HCT116 (cell line): Measurements from ENCODE around the gene SDK2. TPM values are rescaled to one million over a fixed set of nuclear protein-coding genes. Genes with fewer than 3 reads are reported as not detected.

Source experiments
- ATAC-seq: fragments of 200-7000 bp; cut with Tn5 transposase; 2 replicates; pipeline ENCODE4 v1.9.1; 2020; ENCODE audit warnings: mild to moderate bottlenecking, moderate library complexity
- BruUV-seq: library from RNA; stranded (reverse); fragments of 400-500 nt; replicated peaks from 2 replicates; lab custom pipeline; 2021; lab: Mats Ljungman, UMichigan
- CTCF ChIA-PET: fragments of 300-600 bp; sonication (Branson Sonifier 250); formaldehyde crosslinking; loops from one replicate; lab custom pipeline; 2021; ENCODE audit warnings: antibody characterized with exemption; lab: Charles Lee
- POLR2A ChIA-PET: fragments of 300-600, 350-600 bp; sonication (Branson Sonifier 250); formaldehyde crosslinking; loops from one replicate; lab custom pipeline; 2021; ENCODE audit warnings: antibody characterized with exemption; lab: Charles Lee
- RAD21 ChIA-PET, 2 experiments: fragments of 300-600 bp; sonication (Branson Sonifier 250); formaldehyde crosslinking; loops; one replicate each; lab custom pipeline; 2023; ENCODE audit warnings: low total read pairs in 2 of 2; ENCODE audit not compliant: uncharacterized antibody in 2 of 2, unreplicated experiment in 2 of 2, low non-redundant PET in 1 of 2; lab: Charles Lee
- DNase-seq: peaks from one replicate; pipeline ENCODE4 v3.0.0-alpha.2; 2010; ENCODE audit warnings: low read depth, low spot score
- H2AFZ ChIP-seq: fragments of 200-600 bp; shearing (Covaris generic), sonication (generic); 2 replicates; pipeline ENCODE4 v1.6.1; 2017; ENCODE audit warnings: low read depth, mixed run types, mixed read lengths, antibody characterized with exemption, low read length; ENCODE audit not compliant: poor library complexity, severe bottlenecking
- H3K27ac ChIP-seq: 2 replicates; pipeline ENCODE4 v1.5.1; 2012; ENCODE audit warnings: low read depth, low read length
- H3K27me3 ChIP-seq: fragments of 200-600 bp; sonication (generic); 2 replicates; pipeline ENCODE4 v1.6.1; 2016; ENCODE audit warnings: mixed run types, low read length, mixed read lengths; ENCODE audit not compliant: insufficient read depth
- H3K36me3 ChIP-seq, 2 experiments: fragments of 200-500 bp in 1 of 2; fragments of 200-600 bp in 1 of 2; sonication (Bioruptor generic) in 1 of 2; sonication (generic) in 1 of 2; 2 replicates each; pipeline versions ENCODE4 v1.5.1 to v1.6.1; 2014 to 2016; ENCODE audit warnings: low read length in 2 of 2, inconsistent platforms in 1 of 2, mixed read lengths in 1 of 2, mixed run types in 1 of 2; ENCODE audit not compliant: insufficient read depth in 2 of 2, control insufficient read depth in 1 of 2
- H3K4me1 ChIP-seq, 2 experiments: fragments of 200-600 bp in 1 of 2; sonication (generic) in 1 of 2; 2 replicates each; pipeline versions ENCODE4 v1.5.1 to v1.6.1; 2012 to 2017; ENCODE audit warnings: low read length in 2 of 2, inconsistent platforms in 1 of 2, mild to moderate bottlenecking in 1 of 2, mixed read lengths in 1 of 2, mixed run types in 1 of 2, moderate library complexity in 1 of 2; ENCODE audit not compliant: insufficient read depth in 2 of 2, control insufficient read depth in 1 of 2
- H3K4me2 ChIP-seq: fragments of 200-600 bp; sonication (generic); 2 replicates; pipeline ENCODE4 v1.6.1; 2017; ENCODE audit warnings: mixed run types, low read length, mixed read lengths
- H3K4me3 ChIP-seq, 2 experiments: fragments of 200-600 bp in 1 of 2; sonication (generic) in 1 of 2; replicated peaks in 1 of 2; 2 replicates each; pipeline ENCODE4 v1.5.1; 2011 to 2016; ENCODE audit warnings: low read length in 2 of 2, control low read depth in 1 of 2, low read depth in 1 of 2, mild to moderate bottlenecking in 1 of 2, mixed read lengths in 1 of 2, mixed run types in 1 of 2
- H3K79me2 ChIP-seq: fragments of 200-600 bp; sonication (generic); 2 replicates; pipeline ENCODE4 v1.6.1; 2017; ENCODE audit warnings: mild to moderate bottlenecking, mixed run types, low read length, moderate library complexity, mixed read lengths; ENCODE audit not compliant: insufficient read depth
- H3K9ac ChIP-seq: fragments of 200-600 bp; sonication (generic); 2 replicates; pipeline ENCODE4 v1.6.1; 2016; ENCODE audit warnings: low read length, mixed read lengths
- H3K9me2 ChIP-seq: fragments of 200-600 bp; sonication (generic), shearing (Covaris generic); 2 replicates; pipeline ENCODE4 v1.6.1; 2017; ENCODE audit warnings: mixed run types, mild to moderate bottlenecking, moderate library complexity; ENCODE audit not compliant: insufficient read depth
- H3K9me3 ChIP-seq, 2 experiments: fragments of 200-500 bp in 1 of 2; fragments of 200-600 bp in 1 of 2; sonication (Bioruptor generic) in 1 of 2; sonication (generic) in 1 of 2; 2 replicates each; pipeline ENCODE4 v1.6.1; 2014 to 2017; ENCODE audit warnings: low read length in 2 of 2, mixed read lengths in 2 of 2, inconsistent platforms in 1 of 2, low read depth in 1 of 2, mild to moderate bottlenecking in 1 of 2, mixed run types in 1 of 2, moderate library complexity in 1 of 2; ENCODE audit not compliant: control insufficient read depth in 1 of 2, insufficient read depth in 1 of 2
- H4K20me1 ChIP-seq: fragments of 200-600 bp; sonication (generic), shearing (Covaris generic); 2 replicates; pipeline ENCODE4 v1.6.1; 2017; ENCODE audit warnings: mixed run types, mild to moderate bottlenecking, moderate library complexity; ENCODE audit not compliant: insufficient read depth
- CBX3 ChIP-seq: IDR thresholded peaks from 2 replicates; pipeline ENCODE4 v1.6.1; 2012; ENCODE audit warnings: low read depth
- CTCF ChIP-seq, 3 experiments: fragments of 200-600 bp in 1 of 3; sonication (generic) in 1 of 3; IDR thresholded peaks in 2 of 3; conservative IDR thresholded peaks in 1 of 3; 2 replicates each; pipeline ENCODE4 v1.5.1; 2012 to 2017; ENCODE audit warnings: low read depth in 2 of 3, low read length in 2 of 3, antibody characterized with exemption in 1 of 3, borderline replicate concordance in 1 of 3, control low read depth in 1 of 3, mild to moderate bottlenecking in 1 of 3, mixed read lengths in 1 of 3, mixed run types in 1 of 3, moderate library complexity in 1 of 3; ENCODE audit not compliant: insufficient read depth in 1 of 3
- EZH2 ChIP-seq: fragments of 200-600 bp; sonication (generic); IDR thresholded peaks from 2 replicates; pipeline ENCODE4 v1.6.1; 2017; ENCODE audit warnings: antibody characterized with exemption, mixed run types
- JUND ChIP-seq: IDR thresholded peaks from 2 replicates; pipeline ENCODE4 v1.6.1; 2012
- POLR2AphosphoS5 ChIP-seq: IDR thresholded peaks from 2 replicates; pipeline ENCODE4 v1.6.1; 2011; ENCODE audit warnings: mild to moderate bottlenecking, low read depth, low read length, moderate library complexity
- RAD21 ChIP-seq: IDR thresholded peaks from 2 replicates; pipeline ENCODE4 v1.6.1; 2012; ENCODE audit warnings: low read depth, mild to moderate bottlenecking
- REST ChIP-seq: IDR thresholded peaks from 2 replicates; pipeline ENCODE4 v1.6.1; 2012; ENCODE audit warnings: low read depth
- SRF ChIP-seq: IDR thresholded peaks from 2 replicates; pipeline ENCODE4 v1.6.1; 2012; ENCODE audit warnings: low read depth
- TCF7L2 ChIP-seq: IDR thresholded peaks from 2 replicates; pipeline ENCODE4 v1.7.0; 2011; ENCODE audit warnings: borderline replicate concordance, inconsistent platforms; ENCODE audit not compliant: insufficient read depth, insufficient read length; ENCODE audit errors: extremely low read depth
- YY1 ChIP-seq: IDR thresholded peaks from 2 replicates; pipeline ENCODE4 v1.6.1; 2011; ENCODE audit warnings: low read length, low read depth, moderate library complexity, mild to moderate bottlenecking; ENCODE audit not compliant: insufficient replicate concordance; ENCODE audit errors: extremely low read depth
- ZBTB33 ChIP-seq: IDR thresholded peaks from 2 replicates; pipeline ENCODE4 v1.6.1; 2011; ENCODE audit warnings: mild to moderate bottlenecking, low read length, moderate library complexity; ENCODE audit not compliant: insufficient replicate concordance; ENCODE audit errors: extremely low read depth
- ZNF274 ChIP-seq: fragments of 200-500 bp; sonication (Bioruptor generic); IDR thresholded peaks from 2 replicates; pipeline ENCODE4 v1.6.1; 2014; ENCODE audit warnings: mild to moderate bottlenecking, low read depth, low read length, inconsistent platforms
- intact Hi-C: fragments of 100-400 bp; cut with micrococcal nuclease; formaldehyde crosslinking; loops from 2 replicates; pipeline ENCODE4 v1.10.0; 2022
- total RNA-seq: library from RNA; stranded (reverse); gene quantifications from one replicate; pipeline ENCODE4 v1.2.1, GENCODE V29; 2021; ENCODE audit not compliant: unreplicated experiment

Gene SDK2
- total RNA-seq, 1 experiment from 2014 or later: 0.10 TPM

- intact Hi-C loops: no loop called here
- peak; percentile 96 for ATAC-seq
- peak overlapping the region; percentile 62 for H2AFZ ChIP-seq
Observed at GRCh38 chr17:73359987-73360410, 284.2 kb downstream of the SDK2 start.

More at GRCh38 chr17:73359987-73360410, 284.2 kb downstream of the SDK2 start:
- ChIA-PET CTCF (interaction anchor here (1.1 to 2.0 kb wide), 6 partner anchors 10 to 803 kb away, joined by 3 to 10 read pairs (median 7); no protein-coding TSS in a partner anchor), RAD21 (interaction anchor here (0.6 to 1.1 kb wide), 6 partner anchors 10 to 105 kb away, joined by 3 to 4 read pairs (median 3); no protein-coding TSS in a partner anchor), POLR2A (interaction anchor here (0.7 to 1.4 kb wide), 4 partner anchors 21 to 104 kb away, joined by 3 to 6 read pairs (median 4); no protein-coding TSS in a partner anchor)
- Histone ChIP-seq H3K4me1 (peaks cover 14 to 29% of the 10 kb centered on the region in 2 experiments), H3K9me2 (no peaks in the 10 kb centered on the region), H3K9me3 (no peaks in the 10 kb centered on the region), H3K27me3 (no peaks in the 10 kb centered on the region), H3K9ac (no peak overlapping the region), H4K20me1 (no peaks in the 10 kb centered on the region), H3K27ac (peak overlapping the region; percentile 2; the same call in 1 of the 2 replicates), H3K4me2 (peak overlapping the region; percentile 71), H3K79me2 (no peaks in the 10 kb centered on the region), H3K4me3 (peak overlapping the region; percentile 1 to 36; a peak in 2 of 4 replicates), H3K36me3 (no peaks in the 10 kb centered on the region)
- no TSS peak for BruUV-seq
- DNase-seq: peak; percentile 59
- TF ChIP-seq CBX3 (no peak), YY1 (peak; percentile 34), SRF (no peak), REST (no peak), TCF7L2 (peak; percentile 99), JUND (no peak), ZBTB33 (no peak), RAD21 (peak; percentile 77), POLR2AphosphoS5 (peak; percentile 46; the same call in 1 of the 2 replicates), EZH2 (no peak), CTCF (IDR thresholded peaks at IDR 0.05 in 2 of 3, conservative IDR thresholded peaks at IDR 0.05 in 1 of 3; ENCODE audit: borderline replicate concordance in 1 of 3, insufficient read depth in 1 of 3, low read depth in 2 of 3, low read length in 2 of 3) (peak; percentile 47 to 54 (median 53); a peak in 4 of 6 replicates), ZNF274 (no peak)
